ENCODE results near the gene ADAMTS4. TPM values are rescaled to one million over a fixed set of nuclear protein-coding genes. Genes with fewer than 3 reads are reported as not detected.

The ADAMTS4 gene
- total and polyA plus RNA-seq, 9 of the 15 experiments (the other 6 are each of a cell fraction or from before 2014, with no cell fraction given) = 0.07 to 3.7 (median 0.41) TPM

DNA sequence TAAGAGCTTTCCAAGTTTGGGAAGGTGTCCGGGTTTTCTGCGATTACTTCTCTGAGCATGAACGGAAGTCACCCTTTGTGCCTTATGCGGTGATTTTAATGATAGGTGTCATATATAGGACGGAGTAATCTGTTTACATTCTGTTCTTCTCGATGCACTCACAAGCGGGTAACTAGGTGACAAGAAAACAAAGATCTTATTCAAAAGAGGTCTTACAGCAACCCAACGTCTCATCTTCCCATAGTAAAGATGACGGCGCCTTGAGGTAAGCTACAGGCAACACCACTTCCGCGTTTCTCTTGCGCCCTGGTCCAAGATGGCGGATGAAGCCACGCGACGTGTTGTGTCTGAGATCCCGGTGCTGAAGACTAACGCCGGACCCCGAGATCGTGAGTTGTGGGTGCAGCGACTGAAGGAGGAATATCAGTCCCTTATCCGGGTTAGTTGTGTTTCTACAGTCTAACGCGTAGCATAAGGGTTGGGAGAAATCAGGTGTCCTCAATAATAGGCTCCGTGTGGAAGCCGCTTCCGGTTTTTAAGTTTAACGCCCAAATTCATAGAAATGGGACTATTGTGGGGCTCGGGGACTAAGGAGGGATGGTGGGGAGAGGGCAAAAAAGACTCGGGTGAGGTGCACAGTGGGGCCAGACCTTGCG lies 45.0 kb downstream of the ADAMTS4 start, which contains the start of gene UFC1 (continued):
- TF ChIP-seq, protein P1, sequence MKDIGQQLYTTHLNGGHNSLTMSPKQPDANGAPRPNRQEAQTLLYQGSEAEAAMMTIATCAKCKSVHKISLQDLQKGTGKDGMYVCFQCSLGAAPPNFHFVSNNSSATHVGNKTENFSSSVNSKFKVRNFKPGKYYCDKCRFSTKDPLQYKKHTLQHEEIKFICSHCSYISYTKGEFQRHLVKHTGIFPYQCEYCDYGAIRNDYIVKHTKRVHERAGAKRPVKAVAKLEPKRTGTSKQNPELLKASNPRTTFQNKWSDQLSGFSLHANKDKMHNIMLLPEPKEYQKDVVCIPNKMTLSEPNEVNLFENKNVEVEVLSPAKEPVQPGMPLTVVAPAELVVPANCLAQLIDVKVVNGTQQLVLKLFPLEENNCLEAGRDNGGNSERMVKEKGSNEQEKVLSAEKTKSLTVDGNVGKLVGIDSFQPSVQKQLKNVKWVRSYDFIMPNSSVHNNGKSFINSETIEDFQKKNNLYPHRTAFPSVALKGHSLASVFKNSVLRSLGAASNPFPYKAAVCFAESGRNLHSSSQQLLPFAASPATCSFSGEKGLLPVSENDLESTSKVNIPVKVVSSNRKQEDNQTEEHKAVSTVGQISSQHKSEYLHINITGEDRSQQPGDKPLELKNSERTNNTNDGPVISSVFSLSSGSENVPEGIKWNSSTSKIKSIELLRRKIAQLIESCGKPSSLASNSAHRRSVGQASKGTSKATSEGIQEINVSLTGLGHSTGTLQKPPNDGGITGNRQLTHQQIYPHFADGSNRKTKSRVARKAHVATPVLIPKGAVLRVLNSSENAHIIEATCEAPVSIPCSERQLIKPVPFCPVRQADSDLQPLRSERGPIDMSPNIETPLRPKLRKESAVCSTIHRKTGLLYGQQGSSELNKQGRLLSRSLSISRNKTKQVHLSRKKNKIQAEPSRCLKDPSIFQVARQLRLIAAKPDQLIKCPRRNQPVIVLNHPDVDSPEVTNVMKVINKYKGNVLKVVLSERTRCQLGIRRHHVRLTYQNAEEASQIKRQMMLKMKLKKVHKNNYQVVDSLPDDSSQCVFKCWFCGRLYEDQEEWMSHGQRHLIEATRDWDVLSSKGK (CRISPR knock-in tag; IDR thresholded peaks at IDR 0.05) = no peak
- TF ChIP-seq ESRRA (IDR thresholded peaks at IDR 0.05; ENCODE audit: borderline replicate concordance, low read depth) (no peak), EZH2 (IDR thresholded peaks at IDR 0.05; ENCODE audit: borderline replicate concordance, low read depth, low read length) (no peak), GATAD2A (IDR thresholded peaks at IDR 0.05) (no peak), RBM17 (IDR thresholded peaks at IDR 0.05; ENCODE audit: borderline replicate concordance, low read depth, low read length) (no peak), MAFK (IDR thresholded peaks at IDR 0.05; ENCODE audit: low read length) (no peak), SP2 (IDR thresholded peaks at IDR 0.05; ENCODE audit: extremely low read depth, low read depth, low read length, poor library complexity, severe bottlenecking) (no peak), ZC3H11A (IDR thresholded peaks at IDR 0.05; ENCODE audit: low read depth, low read length) (no peak; the same call in 1 of the 2 replicates), ETS2 (tag; IDR thresholded peaks at IDR 0.05; ENCODE audit: borderline replicate concordance, poor library complexity, severe bottlenecking) (no peak), BCL6 (CRISPR knock-in tag; IDR thresholded peaks at IDR 0.05) (no peak), RAD51 (IDR thresholded peaks at IDR 0.05; ENCODE audit: borderline replicate concordance, low read depth) (peak; percentile 32; the same call in 1 of the 2 replicates), PML (IDR thresholded peaks at IDR 0.05; ENCODE audit: low read length) (no peak; the same call in 1 of the 2 replicates), ATF1 (CRISPR knock-in tag; IDR thresholded peaks at IDR 0.05) (no peak), ATF1 (tag; IDR thresholded peaks at IDR 0.05) (peak; percentile 88), SMARCE1 (IDR thresholded peaks at IDR 0.05) (no peak), ZNF507 (tag; conservative IDR thresholded peaks at IDR 0.05) (no peak), DNMT1 (IDR thresholded peaks at IDR 0.05) (0 out of 2 replicates have a peak, but pooled peaks have one; percentile 14), LARP7 (IDR thresholded peaks at IDR 0.05) (no peak), NELFE (IDR thresholded peaks at IDR 0.05; ENCODE audit: insufficient read depth, insufficient read length) (no peak), KDM2B (CRISPR knock-in tag; IDR thresholded peaks at IDR 0.05) (no peak), CCNT2 (IDR thresholded peaks at IDR 0.05; ENCODE audit: borderline replicate concordance, extremely low read depth, insufficient read length, low read depth, low read length) (no peak), EP400 (IDR thresholded peaks at IDR 0.05) (peak; percentile 99)
- TF ChIP-seq, protein P2, sequence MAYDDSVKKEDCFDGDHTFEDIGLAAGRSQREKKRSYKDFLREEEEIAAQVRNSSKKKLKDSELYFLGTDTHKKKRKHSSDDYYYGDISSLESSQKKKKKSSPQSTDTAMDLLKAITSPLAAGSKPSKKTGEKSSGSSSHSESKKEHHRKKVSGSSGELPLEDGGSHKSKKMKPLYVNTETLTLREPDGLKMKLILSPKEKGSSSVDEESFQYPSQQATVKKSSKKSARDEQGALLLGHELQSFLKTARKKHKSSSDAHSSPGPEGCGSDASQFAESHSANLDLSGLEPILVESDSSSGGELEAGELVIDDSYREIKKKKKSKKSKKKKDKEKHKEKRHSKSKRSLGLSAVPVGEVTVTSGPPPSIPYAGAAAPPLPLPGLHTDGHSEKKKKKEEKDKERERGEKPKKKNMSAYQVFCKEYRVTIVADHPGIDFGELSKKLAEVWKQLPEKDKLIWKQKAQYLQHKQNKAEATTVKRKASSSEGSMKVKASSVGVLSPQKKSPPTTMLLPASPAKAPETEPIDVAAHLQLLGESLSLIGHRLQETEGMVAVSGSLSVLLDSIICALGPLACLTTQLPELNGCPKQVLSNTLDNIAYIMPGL (CRISPR knock-in tag; IDR thresholded peaks at IDR 0.05) = no peak
- TF ChIP-seq, protein P3, sequence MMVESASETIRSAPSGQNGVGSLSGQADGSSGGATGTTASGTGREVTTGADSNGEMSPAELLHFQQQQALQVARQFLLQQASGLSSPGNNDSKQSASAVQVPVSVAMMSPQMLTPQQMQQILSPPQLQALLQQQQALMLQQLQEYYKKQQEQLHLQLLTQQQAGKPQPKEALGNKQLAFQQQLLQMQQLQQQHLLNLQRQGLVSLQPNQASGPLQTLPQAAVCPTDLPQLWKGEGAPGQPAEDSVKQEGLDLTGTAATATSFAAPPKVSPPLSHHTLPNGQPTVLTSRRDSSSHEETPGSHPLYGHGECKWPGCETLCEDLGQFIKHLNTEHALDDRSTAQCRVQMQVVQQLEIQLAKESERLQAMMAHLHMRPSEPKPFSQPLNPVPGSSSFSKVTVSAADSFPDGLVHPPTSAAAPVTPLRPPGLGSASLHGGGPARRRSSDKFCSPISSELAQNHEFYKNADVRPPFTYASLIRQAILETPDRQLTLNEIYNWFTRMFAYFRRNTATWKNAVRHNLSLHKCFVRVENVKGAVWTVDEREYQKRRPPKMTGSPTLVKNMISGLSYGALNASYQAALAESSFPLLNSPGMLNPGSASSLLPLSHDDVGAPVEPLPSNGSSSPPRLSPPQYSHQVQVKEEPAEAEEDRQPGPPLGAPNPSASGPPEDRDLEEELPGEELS (CRISPR knock-in tag; IDR thresholded peaks at IDR 0.05; ENCODE audit: borderline replicate concordance) = no peak
